Liver (tissue), 9 donors: ENCODE results near the gene IFITM5. TPM values are rescaled to one million over a fixed set of nuclear protein-coding genes. Genes with fewer than 3 reads are reported as not detected.

Experiments
- DNase-seq: peaks from one replicate; pipeline ENCODE4 v3.0.0-alpha.2; 2017; ENCODE audit warnings: low spot score
- H3K27ac ChIP-seq, 2 donors: one replicate each; pipeline ENCODE4 v1.7.0; 2013; ENCODE audit warnings: inconsistent platforms in 2 of 2, low read length in 2 of 2, control low read depth in 1 of 2, low read depth in 1 of 2, mild to moderate bottlenecking in 1 of 2
- H3K27me3 ChIP-seq, 4 donors: one replicate each; pipeline versions ENCODE4 v1.6.1 to v1.7.0; 2013; ENCODE audit warnings: low read length in 3 of 4, inconsistent platforms in 1 of 4, mild to moderate bottlenecking in 1 of 4, moderate library complexity in 1 of 4; ENCODE audit not compliant: control insufficient read depth in 4 of 4, insufficient read depth in 4 of 4
- H3K36me3 ChIP-seq, 4 donors: one replicate each; pipeline versions ENCODE4 v1.6.1 to v1.7.0; 2013; ENCODE audit warnings: low read length in 3 of 4, mild to moderate bottlenecking in 3 of 4, low read depth in 1 of 4, moderate library complexity in 1 of 4; ENCODE audit not compliant: control insufficient read depth in 4 of 4, insufficient read depth in 3 of 4
- H3K4me1 ChIP-seq, 4 donors: one replicate each; pipeline versions ENCODE4 v1.6.1 to v1.7.0; 2013; ENCODE audit warnings: low read length in 3 of 4, mild to moderate bottlenecking in 3 of 4, moderate library complexity in 1 of 4; ENCODE audit not compliant: control insufficient read depth in 4 of 4, insufficient read depth in 4 of 4
- H3K4me3 ChIP-seq, 3 donors: one replicate each; pipeline versions ENCODE4 v1.6.1 to v1.7.0; 2013; ENCODE audit warnings: low read length in 3 of 3, control low read depth in 1 of 3, low read depth in 1 of 3, mild to moderate bottlenecking in 1 of 3
- H3K9ac ChIP-seq, 2 donors: one replicate each; pipeline ENCODE4 v1.7.0; 2013; ENCODE audit warnings: low read length in 2 of 2, mild to moderate bottlenecking in 2 of 2, moderate library complexity in 2 of 2, control low read depth in 1 of 2, low read depth in 1 of 2
- H3K9me3 ChIP-seq, 4 donors: one replicate each; pipeline versions ENCODE4 v1.6.1 to v1.7.0; 2013; ENCODE audit warnings: low read length in 3 of 4; ENCODE audit not compliant: control insufficient read depth in 4 of 4
- EGR1 ChIP-seq, 2 donors: IDR thresholded peaks; 2 replicates each; pipeline ENCODE4 v1.6.1; 2016 to 2018; ENCODE audit warnings: antibody characterized with exemption in 2 of 2, low read depth in 2 of 2
- FOXA2 ChIP-seq: IDR thresholded peaks from 2 replicates; pipeline ENCODE4 v1.6.1; 2016; ENCODE audit warnings: antibody characterized with exemption
- GABPA ChIP-seq, 2 donors: IDR thresholded peaks in 1 of 2; conservative IDR thresholded peaks in 1 of 2; 2 replicates each; pipeline ENCODE4 v1.6.1; 2016; ENCODE audit warnings: antibody characterized with exemption in 2 of 2, mild to moderate bottlenecking in 1 of 2, moderate library complexity in 1 of 2
- NR2F2 ChIP-seq: IDR thresholded peaks from 2 replicates; pipeline ENCODE4 v1.6.1; 2016; ENCODE audit warnings: antibody characterized with exemption
- RAD21 ChIP-seq, 2 donors: IDR thresholded peaks; 2 replicates each; pipeline ENCODE4 v1.6.1; 2016; ENCODE audit warnings: antibody characterized with exemption in 2 of 2, mild to moderate bottlenecking in 2 of 2
- RXRA ChIP-seq, 2 donors: IDR thresholded peaks; 2 replicates each; pipeline ENCODE4 v1.6.1; 2017 to 2018; ENCODE audit warnings: antibody characterized with exemption in 2 of 2, mild to moderate bottlenecking in 1 of 2
- YY1 ChIP-seq: IDR thresholded peaks from 2 replicates; pipeline ENCODE4 v1.6.1; 2016; ENCODE audit warnings: antibody characterized with exemption, mild to moderate bottlenecking
- WGBS: extraction: QIAGEN DNeasy Blood & Tissue Kit; methylation state at CpG from one replicate; pipeline ENCODE4 v1.1.7; 2013; 5-methylcytosine and 5-hydroxymethylcytosine counted together
- polyA plus RNA-seq, 2 donors: library from polyadenylated mRNA; stranded (reverse) in 1 of 2; unstranded in 1 of 2; fragments of 200-250 nt in 1 of 2; fragments of >200 nt in 1 of 2; fragmentation: Nextera tagmentation in 1 of 2; extraction: Ambion mirVana in 1 of 2; gene quantifications; one replicate each; pipeline versions ENCODE4 v1.2.1 to v1.2.3, GENCODE V29; 2013 to 2015
- total RNA-seq, 2 donors: library from RNA; depleted of rRNA; stranded (reverse); fragments of >200 nt; gene quantifications; one replicate each; pipeline ENCODE4 v1.2.3, GENCODE V29; 2014
- TF ChIP-seq, protein P1 (sequence below): IDR thresholded peaks from 2 replicates; pipeline ENCODE4 v1.6.1; 2016; ENCODE audit warnings: antibody characterized with exemption
- TF ChIP-seq, protein P2 (sequence below): IDR thresholded peaks from 2 replicates; pipeline ENCODE4 v1.6.1; 2016; ENCODE audit warnings: antibody characterized with exemption
- TF ChIP-seq, protein P3 (sequence below): fragments of 150-350 bp; IDR thresholded peaks from 2 replicates; pipeline ENCODE4 v1.5.1; 2017; ENCODE audit warnings: improper control_type of control experiment, low read depth, low read length; ENCODE audit not compliant: missing input control
- TF ChIP-seq, protein P4 (sequence below): IDR thresholded peaks from 2 replicates; pipeline ENCODE4 v1.6.1; 2016; ENCODE audit warnings: antibody characterized with exemption, mild to moderate bottlenecking
- donor health status: healthy.
- donor health status: healthy.
- donor health status: healthy.
- donor health status: healthy.
- donor health status: healthy.

Gene IFITM5
- total and polyA plus RNA-seq, 4 donors = not detected

DNA sequence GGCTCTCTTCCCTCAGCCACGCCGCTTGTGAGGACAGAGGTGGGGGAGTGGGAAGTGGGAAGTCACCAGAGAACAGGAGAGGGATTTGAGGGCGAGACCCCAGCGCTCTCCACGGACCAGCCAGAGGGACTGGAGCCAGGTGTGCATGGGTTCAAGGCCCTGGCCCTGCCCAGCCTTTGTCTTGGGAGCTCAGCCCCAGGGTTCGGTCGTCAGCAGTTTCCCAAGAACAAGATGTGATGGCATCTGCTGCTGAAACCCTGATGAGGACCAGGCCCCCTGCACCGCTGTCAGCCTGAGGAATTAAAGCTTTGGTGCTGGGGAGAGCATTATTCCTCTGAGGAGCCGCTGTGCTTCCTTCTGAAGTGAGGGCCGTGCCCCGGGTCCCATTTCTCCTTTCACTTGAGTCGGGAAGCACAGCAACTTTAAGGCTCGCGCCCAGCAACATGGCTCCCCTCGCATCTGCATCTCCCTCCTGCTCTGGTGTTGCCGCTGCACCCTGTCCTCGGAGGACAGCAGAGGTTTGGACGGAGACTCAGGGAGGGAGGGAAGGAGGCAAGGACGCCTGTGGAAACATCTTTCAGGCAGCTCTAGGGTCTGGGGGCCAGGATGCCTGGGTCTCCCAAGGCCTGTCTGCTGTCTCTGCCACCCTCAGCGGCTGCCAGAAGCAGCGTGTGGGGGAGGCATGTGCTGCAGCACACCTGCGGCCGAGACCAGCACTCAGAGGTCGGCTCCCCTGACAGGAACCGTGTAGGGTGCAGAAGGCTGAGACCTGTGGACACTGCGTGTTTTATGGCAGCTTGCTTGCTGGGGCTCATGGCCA is 3.8 kb downstream of the IFITM5 start:
- Histone ChIP-seq H3K36me3 (peaks cover 0 to 2% (median 0%) of the 10 kb centered on the region in 4 donors), H3K27me3 (no peaks in the 10 kb centered on the region), H3K27ac (no peak overlapping the region), H3K9me3 (no peaks in the 10 kb centered on the region), H3K4me1 (no peaks in the 10 kb centered on the region), H3K9ac (no peak overlapping the region), H3K4me3 (no peak overlapping the region)
- DNase-seq = no peak
- no peak for TF ChIP-seq GABPA (IDR thresholded peaks at IDR 0.05 in 1 of 2, conservative IDR thresholded peaks at IDR 0.05 in 1 of 2)
- TF ChIP-seq FOXA2 = no peak
- TF ChIP-seq YY1 = no peak
- no peak for TF ChIP-seq EGR1 (IDR thresholded peaks at IDR 0.05; ENCODE audit: low read depth in 2 of 2)
- TF ChIP-seq, protein P1, sequence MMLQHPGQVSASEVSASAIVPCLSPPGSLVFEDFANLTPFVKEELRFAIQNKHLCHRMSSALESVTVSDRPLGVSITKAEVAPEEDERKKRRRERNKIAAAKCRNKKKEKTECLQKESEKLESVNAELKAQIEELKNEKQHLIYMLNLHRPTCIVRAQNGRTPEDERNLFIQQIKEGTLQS = no peak
- TF ChIP-seq RAD21 (IDR thresholded peaks at IDR 0.05) = no peak
- TF ChIP-seq, protein P2, sequence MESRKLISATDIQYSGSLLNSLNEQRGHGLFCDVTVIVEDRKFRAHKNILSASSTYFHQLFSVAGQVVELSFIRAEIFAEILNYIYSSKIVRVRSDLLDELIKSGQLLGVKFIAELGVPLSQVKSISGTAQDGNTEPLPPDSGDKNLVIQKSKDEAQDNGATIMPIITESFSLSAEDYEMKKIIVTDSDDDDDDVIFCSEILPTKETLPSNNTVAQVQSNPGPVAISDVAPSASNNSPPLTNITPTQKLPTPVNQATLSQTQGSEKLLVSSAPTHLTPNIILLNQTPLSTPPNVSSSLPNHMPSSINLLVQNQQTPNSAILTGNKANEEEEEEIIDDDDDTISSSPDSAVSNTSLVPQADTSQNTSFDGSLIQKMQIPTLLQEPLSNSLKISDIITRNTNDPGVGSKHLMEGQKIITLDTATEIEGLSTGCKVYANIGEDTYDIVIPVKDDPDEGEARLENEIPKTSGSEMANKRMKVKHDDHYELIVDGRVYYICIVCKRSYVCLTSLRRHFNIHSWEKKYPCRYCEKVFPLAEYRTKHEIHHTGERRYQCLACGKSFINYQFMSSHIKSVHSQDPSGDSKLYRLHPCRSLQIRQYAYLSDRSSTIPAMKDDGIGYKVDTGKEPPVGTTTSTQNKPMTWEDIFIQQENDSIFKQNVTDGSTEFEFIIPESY = no peak
- no peak for TF ChIP-seq RXRA (IDR thresholded peaks at IDR 0.05)
- 91% methylated on average over 26 of the region's 26 CpGs for WGBS

DNA sequence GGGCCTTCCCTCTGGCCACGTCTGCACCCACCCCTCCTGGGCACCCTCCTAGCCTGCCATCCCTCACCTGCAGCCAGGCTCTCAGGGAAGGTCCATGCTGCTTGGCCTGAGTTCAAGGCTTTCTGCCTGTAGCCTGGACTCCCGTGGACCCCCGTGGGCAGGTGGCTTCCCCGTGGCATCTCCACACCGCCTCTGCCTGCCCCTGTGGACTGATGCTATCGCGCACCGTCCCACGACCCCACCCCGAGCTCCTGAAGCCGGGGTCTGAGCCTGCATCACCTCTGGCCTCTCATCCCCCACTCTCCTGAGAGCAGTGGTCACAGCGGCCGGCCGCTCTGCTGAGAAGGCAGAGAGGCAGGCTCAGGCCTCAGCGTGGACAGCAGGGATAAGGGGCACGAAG is 4.5 kb downstream of the IFITM5 start:
- DNase-seq = no peak
- TF ChIP-seq GABPA (IDR thresholded peaks at IDR 0.05 in 1 of 2, conservative IDR thresholded peaks at IDR 0.05 in 1 of 2) (no peak), RAD21 (IDR thresholded peaks at IDR 0.05) (no peak), NR2F2 (no peak), YY1 (no peak), RXRA (IDR thresholded peaks at IDR 0.05) (no peak)
- TF ChIP-seq, protein P3, sequence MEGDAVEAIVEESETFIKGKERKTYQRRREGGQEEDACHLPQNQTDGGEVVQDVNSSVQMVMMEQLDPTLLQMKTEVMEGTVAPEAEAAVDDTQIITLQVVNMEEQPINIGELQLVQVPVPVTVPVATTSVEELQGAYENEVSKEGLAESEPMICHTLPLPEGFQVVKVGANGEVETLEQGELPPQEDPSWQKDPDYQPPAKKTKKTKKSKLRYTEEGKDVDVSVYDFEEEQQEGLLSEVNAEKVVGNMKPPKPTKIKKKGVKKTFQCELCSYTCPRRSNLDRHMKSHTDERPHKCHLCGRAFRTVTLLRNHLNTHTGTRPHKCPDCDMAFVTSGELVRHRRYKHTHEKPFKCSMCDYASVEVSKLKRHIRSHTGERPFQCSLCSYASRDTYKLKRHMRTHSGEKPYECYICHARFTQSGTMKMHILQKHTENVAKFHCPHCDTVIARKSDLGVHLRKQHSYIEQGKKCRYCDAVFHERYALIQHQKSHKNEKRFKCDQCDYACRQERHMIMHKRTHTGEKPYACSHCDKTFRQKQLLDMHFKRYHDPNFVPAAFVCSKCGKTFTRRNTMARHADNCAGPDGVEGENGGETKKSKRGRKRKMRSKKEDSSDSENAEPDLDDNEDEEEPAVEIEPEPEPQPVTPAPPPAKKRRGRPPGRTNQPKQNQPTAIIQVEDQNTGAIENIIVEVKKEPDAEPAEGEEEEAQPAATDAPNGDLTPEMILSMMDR = no peak
- TF ChIP-seq, protein P1 = no peak
- TF ChIP-seq, protein P4, sequence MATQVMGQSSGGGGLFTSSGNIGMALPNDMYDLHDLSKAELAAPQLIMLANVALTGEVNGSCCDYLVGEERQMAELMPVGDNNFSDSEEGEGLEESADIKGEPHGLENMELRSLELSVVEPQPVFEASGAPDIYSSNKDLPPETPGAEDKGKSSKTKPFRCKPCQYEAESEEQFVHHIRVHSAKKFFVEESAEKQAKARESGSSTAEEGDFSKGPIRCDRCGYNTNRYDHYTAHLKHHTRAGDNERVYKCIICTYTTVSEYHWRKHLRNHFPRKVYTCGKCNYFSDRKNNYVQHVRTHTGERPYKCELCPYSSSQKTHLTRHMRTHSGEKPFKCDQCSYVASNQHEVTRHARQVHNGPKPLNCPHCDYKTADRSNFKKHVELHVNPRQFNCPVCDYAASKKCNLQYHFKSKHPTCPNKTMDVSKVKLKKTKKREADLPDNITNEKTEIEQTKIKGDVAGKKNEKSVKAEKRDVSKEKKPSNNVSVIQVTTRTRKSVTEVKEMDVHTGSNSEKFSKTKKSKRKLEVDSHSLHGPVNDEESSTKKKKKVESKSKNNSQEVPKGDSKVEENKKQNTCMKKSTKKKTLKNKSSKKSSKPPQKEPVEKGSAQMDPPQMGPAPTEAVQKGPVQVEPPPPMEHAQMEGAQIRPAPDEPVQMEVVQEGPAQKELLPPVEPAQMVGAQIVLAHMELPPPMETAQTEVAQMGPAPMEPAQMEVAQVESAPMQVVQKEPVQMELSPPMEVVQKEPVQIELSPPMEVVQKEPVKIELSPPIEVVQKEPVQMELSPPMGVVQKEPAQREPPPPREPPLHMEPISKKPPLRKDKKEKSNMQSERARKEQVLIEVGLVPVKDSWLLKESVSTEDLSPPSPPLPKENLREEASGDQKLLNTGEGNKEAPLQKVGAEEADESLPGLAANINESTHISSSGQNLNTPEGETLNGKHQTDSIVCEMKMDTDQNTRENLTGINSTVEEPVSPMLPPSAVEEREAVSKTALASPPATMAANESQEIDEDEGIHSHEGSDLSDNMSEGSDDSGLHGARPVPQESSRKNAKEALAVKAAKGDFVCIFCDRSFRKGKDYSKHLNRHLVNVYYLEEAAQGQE = no peak
- H3K27ac ChIP-seq = no peak overlapping the region
- 95% methylated on average over 16 of the region's 16 CpGs for WGBS
- peaks cover 0 to 2% (median 0%) of the 10 kb centered on the region in 4 donors for H3K36me3 ChIP-seq
- no peak overlapping the region for H3K4me3 ChIP-seq
- no peaks in the 10 kb centered on the region for H3K27me3 ChIP-seq
- no peaks in the 10 kb centered on the region for H3K9me3 ChIP-seq
- H3K4me1 ChIP-seq = peaks cover 0 to 3% (median 2%) of the 10 kb centered on the region in 4 donors
- no peak overlapping the region for H3K9ac ChIP-seq
